Natural killer cell (primary cell): ENCODE results near the gene KAT8. TPM values are rescaled to one million over a fixed set of nuclear protein-coding genes. Genes with fewer than 3 reads are reported as not detected.
"Not testable (repeated sequence)": the region's sequence is repeated elsewhere in the genome, so short reads cannot be mapped to it uniquely, and the experiment has no call there.

Experiments
- ATAC-seq, 3 donors: fragments of 150-1000 bp in 2 of 3; fragments of 200-7000 bp in 1 of 3; cut with Tn5 transposase; 1 replicate in 1 of 3; 2 replicates in 2 of 3; pipeline ENCODE4 v1.10.0; 2021; ENCODE audit warnings: mild to moderate bottlenecking in 2 of 3, moderate library complexity in 2 of 3
- DNase-seq, 2 donors: peaks; one replicate each; pipeline versions ENCODE4 v3.0.0 to v3.0.0-alpha.2; 2013 to 2021; ENCODE audit warnings: mixed read lengths in 1 of 2
- H3K27ac ChIP-seq: one replicate; pipeline ENCODE4 v1.5.1; 2013; ENCODE audit warnings: mild to moderate bottlenecking, low read length
- H3K27me3 ChIP-seq: one replicate; pipeline ENCODE4 v1.6.1; 2013; ENCODE audit warnings: low read length; ENCODE audit not compliant: control insufficient read depth, insufficient read depth
- H3K36me3 ChIP-seq: one replicate; pipeline ENCODE4 v1.6.1; 2013; ENCODE audit warnings: low read length; ENCODE audit not compliant: control insufficient read depth, insufficient read depth
- H3K4me1 ChIP-seq: one replicate; pipeline ENCODE4 v1.6.1; 2013; ENCODE audit warnings: low read length; ENCODE audit not compliant: control insufficient read depth, insufficient read depth
- H3K4me3 ChIP-seq: one replicate; pipeline ENCODE4 v1.5.1; 2013; ENCODE audit warnings: low read length
- H3K9me3 ChIP-seq: one replicate; pipeline ENCODE4 v1.6.1; 2013; ENCODE audit warnings: low read length; ENCODE audit not compliant: control insufficient read depth, insufficient read depth
- H3K27ac Mint-ChIP-seq, 2 donors: one replicate each; pipeline ENCODE4 v1.8.0; 2022; ENCODE audit warnings: mild to moderate bottlenecking in 2 of 2, mixed read lengths in 2 of 2, moderate library complexity in 1 of 2
- H3K27me3 Mint-ChIP-seq, 2 donors: one replicate each; pipeline ENCODE4 v1.8.0; 2022; ENCODE audit warnings: low read depth in 2 of 2, mixed read lengths in 2 of 2
- H3K36me3 Mint-ChIP-seq: one replicate; pipeline ENCODE4 v1.8.0; 2022; ENCODE audit warnings: mixed read lengths
- H3K4me1 Mint-ChIP-seq, 2 donors: one replicate each; pipeline ENCODE4 v1.8.0; 2022; ENCODE audit warnings: mixed read lengths in 2 of 2
- H3K4me3 Mint-ChIP-seq: one replicate; pipeline ENCODE4 v1.8.0; 2022; ENCODE audit warnings: mild to moderate bottlenecking, moderate library complexity, mixed read lengths
- H3K9me3 Mint-ChIP-seq, 2 donors: one replicate each; pipeline ENCODE4 v1.8.0; 2022; ENCODE audit warnings: mixed read lengths in 2 of 2
- CTCF ChIP-seq: fragments of 200-600 bp; IDR thresholded peaks from one replicate; pipeline ENCODE4 v1.8.0; 2022; ENCODE audit warnings: antibody characterized with exemption
- WGBS: methylation state at CpG from one replicate; pipeline ENCODE4 v1.1.7; 2013; ENCODE audit warnings: missing lambda C conversion rate; ENCODE audit not compliant: insufficient coverage; 5-methylcytosine and 5-hydroxymethylcytosine counted together
- intact Hi-C: fragments of 100-400 bp; cut with micrococcal nuclease; formaldehyde crosslinking; loops from one replicate; pipeline ENCODE4 v1.14.2; 2022
- total RNA-seq, 4 donors: library from RNA; stranded (reverse); fragments of 120-200 nt in 1 of 4; gene quantifications; one replicate each; pipeline versions ENCODE4 v1.2.3 to v1.2.4, GENCODE V29; 2013 to 2022

Gene KAT8
- total RNA-seq, 3 donors from 2014 or later (not counting 1 experiment from before 2014, with no cell fraction given), result 90.6 to 101 (median 93.4) TPM

- WGBS, result 6% methylated on average over 89 of the region's 89 CpGs
- ATAC-seq, result peak; percentile 86 to 97 (median 88)
- no peaks in the 10 kb centered on the region for H3K36me3 ChIP-seq
- H3K4me3 ChIP-seq, result peak overlapping the region; percentile 6
- peak overlapping the region; percentile 75 for H3K4me3 Mint-ChIP-seq
- no peaks in the 10 kb centered on the region for H3K27me3 ChIP-seq
- no peaks in the 10 kb centered on the region for H3K36me3 Mint-ChIP-seq
- H3K4me1 ChIP-seq, result peaks cover 19% of the 10 kb centered on the region
- peak overlapping the region; percentile 62 for H3K27ac ChIP-seq
- intact Hi-C loops, result loop anchor here (1.0 to 5.0 kb wide), 4 partner anchors 35 to 300 kb away; partner anchors contain the start of genes BCKDK, HSD3B7 and ZNF843
- H3K9me3 ChIP-seq, result no peaks in the 10 kb centered on the region
- DNase-seq, result peak; percentile 86 to 98
- no peaks in the 10 kb centered on the region for H3K27me3 Mint-ChIP-seq
- no peaks in the 10 kb centered on the region for H3K9me3 Mint-ChIP-seq
- H3K4me1 Mint-ChIP-seq, result peaks cover 15 to 22% of the 10 kb centered on the region in 2 donors
- H3K27ac Mint-ChIP-seq, result peak overlapping the region; percentile 76 to 82
- TF ChIP-seq CTCF, result peak; percentile 87
These were observed 24.9 kb downstream of the KAT8 start for GRCh38 chr16:31142109-31143010.

- Histone ChIP-seq H3K9me3 (no peaks in the 10 kb centered on the region), H3K4me1 (peaks cover 19% of the 10 kb centered on the region), H3K27ac (peak overlapping the region; percentile 11), H3K27me3 (no peaks in the 10 kb centered on the region), H3K4me3 (peak overlapping the region; percentile 6), H3K36me3 (no peaks in the 10 kb centered on the region)
- Mint-ChIP-seq H3K36me3 (no peaks in the 10 kb centered on the region), H3K4me1 (peaks cover 15 to 22% of the 10 kb centered on the region in 2 donors), H3K27ac (peak overlapping the region; percentile 56 to 82), H3K27me3 (peaks cover 0 to 7% of the 10 kb centered on the region in 2 donors), H3K4me3 (peak overlapping the region; percentile 82), H3K9me3 (no peaks in the 10 kb centered on the region)
- 77% methylated on average over 21 of the region's 22 CpGs for WGBS
- DNase-seq, result peak in 1 of 2 donors; percentile 19
- ATAC-seq, result no peak
- no peak for TF ChIP-seq CTCF
- intact Hi-C loops, result loop anchor here (2.0 to 5.0 kb wide), 3 partner anchors 36 to 299 kb away; partner anchors contain the start of genes BCKDK, HSD3B7 and ZNF843
These were observed 25.7 kb downstream of the KAT8 start for GRCh38 chr16:31143011-31143693.

GRCh38 chr16:31143694-31144148, 26.3 kb downstream of the KAT8 start:
- 95% methylated on average over 8 of the region's 8 CpGs for WGBS
- Histone ChIP-seq H3K27ac (no peak overlapping the region), H3K27me3 (no peaks in the 10 kb centered on the region), H3K4me3 (no peak overlapping the region), H3K4me1 (peaks cover 19% of the 10 kb centered on the region), H3K9me3 (no peaks in the 10 kb centered on the region), H3K36me3 (no peaks in the 10 kb centered on the region)
- peaks cover 15 to 22% of the 10 kb centered on the region in 2 donors for H3K4me1 Mint-ChIP-seq
- H3K27ac Mint-ChIP-seq, result peak overlapping the region; percentile 56 to 65
- peak overlapping the region; percentile 82 for H3K4me3 Mint-ChIP-seq
- DNase-seq (peak in 1 of 2 donors; percentile 6), ATAC-seq (no peak)
- H3K27me3 Mint-ChIP-seq, result peaks cover 0 to 7% of the 10 kb centered on the region in 2 donors
- TF ChIP-seq CTCF, result no peak
- no peaks in the 10 kb centered on the region for H3K9me3 Mint-ChIP-seq
- intact Hi-C loops, result loop anchor here (2.0 to 5.0 kb wide), 3 partner anchors 36 to 299 kb away; partner anchors contain the start of genes BCKDK, HSD3B7 and ZNF843
- no peaks in the 10 kb centered on the region for H3K36me3 Mint-ChIP-seq

- peak overlapping the region; percentile 82 for H3K4me3 Mint-ChIP-seq
- not testable (repeated sequence) for H3K36me3 Mint-ChIP-seq, H3K4me3 ChIP-seq, DNase-seq, H3K27me3 ChIP-seq, H3K36me3 ChIP-seq, ATAC-seq, H3K9me3 ChIP-seq, H3K27me3 Mint-ChIP-seq, H3K27ac Mint-ChIP-seq, H3K27ac ChIP-seq, H3K9me3 Mint-ChIP-seq
- H3K4me1 ChIP-seq, result peaks cover 24% of the 10 kb centered on the region
- WGBS, result 95% methylated on average over 7 of the region's 7 CpGs
- intact Hi-C loops, result loop anchor here (5.0 kb wide), 2 partner anchors 37 to 298 kb away; partner anchors contain the start of genes BCKDK and ZNF843
- H3K4me1 Mint-ChIP-seq, result peaks cover 15 to 23% of the 10 kb centered on the region in 2 donors
These were observed 27.0 kb downstream of the KAT8 start for GRCh38 chr16:31144418-31144817.
